NCI-H526 treated with DMSO at 0.1 percent for 48 hours (cell line): ENCODE results near the gene METTL9.
"Not testable (repeated sequence)": the region's sequence is repeated elsewhere in the genome, so short reads cannot be mapped to it uniquely, and the experiment has no call there.

Experiments used
- DNase-seq: peaks from one replicate; lab custom pipeline; 2025; lab: John Stamatoyannopoulos, UW

Gene METTL9

GRCh38 chr16:21637032-21637968 lies 37.9 kb downstream of the METTL9 start:
- no peak for DNase-seq

GRCh38 chr16:21638573-21638975 lies 39.2 kb downstream of the METTL9 start:
- no peak for DNase-seq

- DNase-seq = no peak
These were observed 40.1 kb downstream of the METTL9 start for GRCh38 chr16:21639493-21639892.

GRCh38 chr16:21641916-21642315 lies 42.5 kb downstream of the METTL9 start:
- DNase-seq = no peak

- no peak for DNase-seq
These were observed 43.5 kb downstream of the METTL9 start for GRCh38 chr16:21642861-21643260.

GRCh38 chr16:21643785-21644184 lies 44.4 kb downstream of the METTL9 start:
- no peak for DNase-seq

- peak; percentile 60 for DNase-seq
These were observed 45.3 kb downstream of the METTL9 start for GRCh38 chr16:21644674-21645073.

- no peak for DNase-seq
These were observed 45.9 kb downstream of the METTL9 start for GRCh38 chr16:21645261-21645721.

GRCh38 chr16:21646091-21646490 lies 46.7 kb downstream of the METTL9 start:
- no peak for DNase-seq

- no peak for DNase-seq
These were observed 47.6 kb downstream of the METTL9 start for GRCh38 chr16:21646721-21647561.

GRCh38 chr16:21647562-21648164 lies 48.3 kb downstream of the METTL9 start:
- no peak for DNase-seq

- not testable (repeated sequence) for DNase-seq
These were observed 50.5 kb downstream of the METTL9 start for GRCh38 chr16:21649826-21650406.

- no peak for DNase-seq
These were observed 51.1 kb downstream of the METTL9 start for GRCh38 chr16:21650521-21650920.

- no peak for DNase-seq
These were observed 52.1 kb downstream of the METTL9 start for GRCh38 chr16:21651515-21651914.

GRCh38 chr16:21652453-21652852 lies 53.1 kb downstream of the METTL9 start, which contains the start of gene IGSF6:
Gene IGSF6, minus strand, starts transcription at chr16:21652608. Its CDS starts 10 bp downstream, at chr16:21652598.
- DNase-seq = no peak

- no peak for DNase-seq
These were observed 54.2 kb downstream of the METTL9 start for GRCh38 chr16:21653571-21653970.

GRCh38 chr16:21654466-21654865 lies 55.1 kb downstream of the METTL9 start:
- no peak for DNase-seq

- no peak for DNase-seq
These were observed 55.5 kb downstream of the METTL9 start for GRCh38 chr16:21654881-21655280.

GRCh38 chr16:21656795-21657768 lies 57.7 kb downstream of the METTL9 start:
- DNase-seq = no peak

GRCh38 chr16:21659124-21659523 lies 59.7 kb downstream of the METTL9 start:
- no peak for DNase-seq
